NT2/D1 (cell line): Measurements from ENCODE around the gene DCDC2C.

ENCODE experiments used
- YY1 ChIP-seq: IDR thresholded peaks from 2 replicates; pipeline ENCODE4 v1.6.1; 2011; ENCODE audit not compliant: insufficient read length, insufficient read depth
- ZNF274 ChIP-seq: IDR thresholded peaks from 2 replicates; pipeline ENCODE4 v1.6.1; 2011; ENCODE audit warnings: mild to moderate bottlenecking, low read depth, low read length

- TF ChIP-seq YY1: no peak
- no peak for TF ChIP-seq ZNF274
These were observed 27.7 kb upstream of the DCDC2C start for GRCh38 chr2:3675687-3676086.
